HFF-Myc (cell line): ENCODE data around the gene MMP25.
"Not testable (repeated sequence)": the region's sequence is repeated elsewhere in the genome, so short reads cannot be mapped to it uniquely, and the experiment has no call there.

Experiments
- DNase-seq: peaks from one replicate; pipeline ENCODE4 v3.0.0-alpha.2; 2011; ENCODE audit warnings: low read depth; ENCODE audit errors: extremely low read depth
- H3K4me3 ChIP-seq: replicated peaks from 2 replicates; pipeline ENCODE4 v1.5.1; 2011; ENCODE audit warnings: low read depth, mild to moderate bottlenecking, control low read depth, low read length
- TF ChIP-seq, protein P1 (sequence below): IDR thresholded peaks from 2 replicates; pipeline ENCODE4 v1.5.1; 2012; ENCODE audit warnings: mild to moderate bottlenecking, low read depth, low read length, control low read depth; ENCODE audit errors: missing control alignments

The MMP25 gene

DNA sequence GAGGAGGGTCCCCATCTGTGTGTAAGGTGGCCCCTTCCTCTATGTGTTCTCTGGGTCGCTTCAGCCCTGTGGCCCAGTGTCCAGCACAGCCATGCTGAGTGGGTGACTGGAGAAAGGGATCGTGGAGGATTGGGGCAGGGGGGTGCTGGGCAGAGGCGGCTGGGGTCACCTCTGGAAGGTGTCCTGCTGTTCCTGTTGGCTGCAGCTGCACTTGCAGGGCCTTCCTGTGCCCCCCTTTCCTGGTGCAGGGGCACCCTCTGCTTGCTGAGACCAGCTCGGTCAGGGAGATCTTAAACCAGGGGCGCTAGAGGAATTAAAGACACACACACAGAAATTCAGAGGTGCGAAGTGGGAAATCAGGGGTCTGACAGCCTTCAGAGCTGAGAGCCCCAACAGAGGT lies 30.2 kb downstream of the MMP25 start:
- H3K4me3 ChIP-seq: no peak overlapping the region
- DNase-seq: no peak
- TF ChIP-seq, protein P1, sequence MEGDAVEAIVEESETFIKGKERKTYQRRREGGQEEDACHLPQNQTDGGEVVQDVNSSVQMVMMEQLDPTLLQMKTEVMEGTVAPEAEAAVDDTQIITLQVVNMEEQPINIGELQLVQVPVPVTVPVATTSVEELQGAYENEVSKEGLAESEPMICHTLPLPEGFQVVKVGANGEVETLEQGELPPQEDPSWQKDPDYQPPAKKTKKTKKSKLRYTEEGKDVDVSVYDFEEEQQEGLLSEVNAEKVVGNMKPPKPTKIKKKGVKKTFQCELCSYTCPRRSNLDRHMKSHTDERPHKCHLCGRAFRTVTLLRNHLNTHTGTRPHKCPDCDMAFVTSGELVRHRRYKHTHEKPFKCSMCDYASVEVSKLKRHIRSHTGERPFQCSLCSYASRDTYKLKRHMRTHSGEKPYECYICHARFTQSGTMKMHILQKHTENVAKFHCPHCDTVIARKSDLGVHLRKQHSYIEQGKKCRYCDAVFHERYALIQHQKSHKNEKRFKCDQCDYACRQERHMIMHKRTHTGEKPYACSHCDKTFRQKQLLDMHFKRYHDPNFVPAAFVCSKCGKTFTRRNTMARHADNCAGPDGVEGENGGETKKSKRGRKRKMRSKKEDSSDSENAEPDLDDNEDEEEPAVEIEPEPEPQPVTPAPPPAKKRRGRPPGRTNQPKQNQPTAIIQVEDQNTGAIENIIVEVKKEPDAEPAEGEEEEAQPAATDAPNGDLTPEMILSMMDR: no peak

DNA sequence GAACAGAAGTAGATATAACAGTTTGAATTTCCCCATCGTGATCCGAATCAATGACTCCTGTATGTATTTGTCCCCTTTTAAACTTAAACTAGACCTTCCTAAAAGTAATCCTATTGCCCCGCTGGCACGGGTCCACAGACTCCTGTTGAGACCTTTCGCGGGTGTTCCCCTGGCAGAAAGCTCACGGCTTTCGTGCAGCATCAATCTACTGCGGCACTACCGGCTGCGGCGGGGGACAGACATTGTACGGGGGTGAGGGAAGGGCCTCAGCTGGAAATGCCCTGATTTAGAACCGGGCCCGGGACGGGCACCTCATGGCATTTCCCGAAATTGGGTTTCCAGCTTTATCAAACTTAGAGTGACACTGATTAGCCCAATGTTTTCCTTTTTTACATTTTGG lies 33.7 kb downstream of the MMP25 start:
- DNase-seq: no peak
- no peak overlapping the region for H3K4me3 ChIP-seq
- TF ChIP-seq, protein P1: no peak

DNA sequence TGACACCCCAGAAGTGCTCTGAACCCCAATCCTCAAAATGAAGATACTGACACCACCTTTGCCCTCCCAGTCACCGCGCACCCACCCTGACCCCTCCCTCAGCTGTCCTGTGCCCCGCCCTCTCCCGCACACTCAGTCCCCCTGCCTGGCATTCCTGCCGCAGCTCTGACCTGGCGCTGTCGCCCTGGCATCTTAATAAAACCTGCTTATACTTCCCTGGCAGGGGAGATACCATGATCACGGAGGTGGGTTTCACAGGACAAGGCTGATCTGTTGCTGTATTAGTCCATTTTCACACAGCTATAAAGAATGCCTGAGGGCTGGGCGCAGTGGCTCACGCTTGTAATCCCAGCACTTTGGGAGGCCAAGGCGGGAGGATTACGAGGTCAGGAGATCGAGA lies 35.6 kb downstream of the MMP25 start:
- not testable (repeated sequence) for H3K4me3 ChIP-seq, DNase-seq

DNA sequence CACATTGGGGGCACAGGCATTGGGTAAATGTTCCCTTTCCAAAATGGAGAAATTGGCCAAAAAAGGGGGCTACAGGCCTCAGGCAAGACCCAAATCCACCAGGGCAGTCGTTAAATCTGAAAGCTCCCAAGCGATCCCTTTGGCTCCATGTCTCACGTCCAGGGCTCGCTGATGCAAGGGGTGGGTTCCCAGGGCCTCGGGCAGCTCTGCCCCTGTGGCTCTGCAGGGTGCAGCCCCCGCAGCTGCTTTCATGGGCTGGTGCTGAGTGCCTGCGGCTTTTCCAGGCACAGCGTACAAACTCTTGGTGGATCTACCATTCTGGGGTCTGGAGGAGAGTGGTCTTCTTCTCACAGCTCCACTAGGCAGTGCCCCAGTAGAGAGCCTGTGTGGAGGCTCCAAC lies 37.0 kb downstream of the MMP25 start:
- DNase-seq, H3K4me3 ChIP-seq: not testable (repeated sequence)

DNA sequence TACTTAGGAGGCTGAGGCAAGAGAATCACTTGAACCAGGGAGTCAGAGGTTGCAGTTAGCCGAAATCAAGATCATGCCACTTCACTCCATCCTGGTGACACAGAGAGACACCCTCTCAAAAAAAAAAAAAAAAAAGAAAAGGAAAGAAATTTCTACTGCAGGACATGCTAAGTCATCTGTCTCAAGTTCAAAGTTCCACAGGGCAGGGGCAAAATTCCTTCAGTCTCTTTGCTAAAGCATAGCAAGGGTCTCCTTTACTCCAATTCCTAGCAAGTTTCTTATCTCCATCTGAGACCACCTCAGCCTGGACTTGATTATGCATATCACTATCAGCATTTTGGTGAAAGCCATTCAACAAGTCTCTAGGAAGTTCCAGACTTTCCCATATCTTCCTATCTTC lies 38.1 kb downstream of the MMP25 start:
- no peak for DNase-seq
- TF ChIP-seq, protein P1: no peak
- no peak overlapping the region for H3K4me3 ChIP-seq

DNA sequence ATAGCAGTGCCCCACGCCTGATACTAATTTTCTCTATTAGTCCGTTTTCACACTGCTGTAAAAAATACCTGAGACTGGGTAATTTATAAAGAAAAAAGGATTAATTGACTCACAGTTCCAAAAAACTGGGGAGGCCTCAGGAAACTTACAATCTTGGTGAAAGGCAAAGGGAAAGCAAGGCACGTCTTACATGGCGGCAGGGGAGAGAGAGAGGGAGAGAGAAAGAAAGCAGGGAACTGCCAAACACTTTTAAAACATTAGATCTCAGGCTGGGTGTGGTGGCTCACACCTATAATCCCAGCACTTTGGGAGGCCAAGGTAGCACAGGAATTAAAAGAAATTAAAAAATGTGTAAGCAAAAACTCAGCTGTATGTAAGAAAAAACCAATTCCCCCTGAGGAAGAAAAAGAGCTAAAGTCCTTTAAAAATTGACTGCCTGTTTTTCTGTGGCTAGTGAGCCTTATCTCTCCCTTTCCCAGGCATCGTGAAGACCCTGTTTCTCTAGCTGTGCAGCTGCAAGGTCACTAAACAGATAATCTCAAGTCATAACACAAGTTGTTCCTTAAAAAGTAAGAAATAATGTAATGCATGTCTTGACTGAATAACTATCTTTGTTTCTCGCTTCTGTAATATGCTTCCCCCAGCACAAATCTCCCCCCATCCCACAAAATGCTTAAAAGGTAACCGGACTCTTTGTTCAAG lies 38.8 kb downstream of the MMP25 start:
- H3K4me3 ChIP-seq: no peak overlapping the region
- TF ChIP-seq, protein P1: no peak
- no peak for DNase-seq

DNA sequence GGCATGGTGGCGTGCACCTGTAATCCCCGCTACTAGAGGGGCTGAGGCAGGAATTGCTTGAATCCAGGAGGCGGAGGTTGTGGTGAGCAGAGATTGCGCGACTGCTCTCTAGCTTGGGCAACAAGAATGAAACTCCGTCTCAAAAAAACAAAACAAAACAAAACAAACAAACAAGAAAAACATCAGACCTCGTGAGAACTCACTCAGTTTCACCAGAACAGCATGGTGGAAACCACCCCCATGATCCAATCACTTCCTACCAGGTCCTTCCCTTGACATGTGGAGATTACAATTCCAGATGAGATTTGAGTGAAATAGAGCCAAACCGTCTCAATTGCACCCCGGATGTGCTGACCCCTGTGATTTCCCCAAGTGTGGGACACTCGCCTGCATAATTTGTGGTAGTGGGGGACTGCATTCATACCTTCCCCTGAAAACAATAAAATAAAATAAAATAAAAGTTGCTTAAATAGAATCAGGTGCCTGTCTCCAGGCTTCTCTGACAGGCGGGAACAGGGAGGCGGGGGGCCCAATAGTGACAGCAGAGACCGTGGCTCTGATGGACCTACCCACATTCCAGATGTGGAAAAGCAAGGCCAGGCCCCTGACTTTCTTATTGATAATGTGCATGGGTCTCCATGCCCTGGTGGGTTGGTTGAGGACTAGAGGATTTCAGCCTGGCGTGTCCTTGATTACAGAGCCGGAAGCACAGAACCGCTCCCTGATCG lies 39.7 kb downstream of the MMP25 start:
- no peak for DNase-seq
- TF ChIP-seq, protein P1: no peak
- H3K4me3 ChIP-seq: no peak overlapping the region

DNA sequence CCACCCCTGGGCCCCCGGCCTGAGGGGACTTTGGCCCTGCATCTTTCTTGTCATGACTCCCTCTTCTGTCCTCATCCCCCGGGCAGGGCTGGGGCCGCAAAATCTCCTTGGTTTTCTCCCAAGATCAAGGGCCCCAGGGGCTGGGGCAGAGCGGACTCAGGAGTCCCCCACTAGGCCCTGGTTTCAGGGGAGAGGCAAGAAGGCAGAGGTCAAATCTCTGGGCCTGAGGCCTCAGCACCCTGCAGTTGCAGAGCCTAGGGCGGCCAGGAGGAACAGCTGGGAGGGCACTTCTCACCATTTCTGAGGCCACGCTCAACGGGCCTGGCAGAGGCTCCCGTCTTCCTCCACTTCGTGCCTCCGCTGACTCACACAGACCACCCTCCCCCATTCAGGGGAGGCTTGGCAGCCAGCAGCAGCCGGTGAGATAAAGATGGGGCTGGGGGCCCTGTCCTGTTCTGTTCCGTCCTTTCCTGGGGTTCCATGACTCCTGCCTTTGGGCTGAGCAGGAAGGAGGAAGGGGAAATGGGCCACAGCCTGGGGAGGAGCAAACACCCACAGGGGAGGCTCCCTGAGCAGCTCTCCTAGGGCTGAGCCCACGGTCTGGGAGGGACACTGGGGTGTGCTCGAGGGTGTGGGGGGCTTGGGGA lies 40.4 kb downstream of the MMP25 start:
- no peak for DNase-seq
- H3K4me3 ChIP-seq: no peak overlapping the region
- TF ChIP-seq, protein P1: no peak
